SK-N-SH treated with all-trans-retinoic acid at 6 μM for 48 hours (cell line): ENCODE data around the gene KCNB1.

ENCODE experiments used
- ATAC-seq: fragments of 200-7000 bp; cut with Tn5 transposase; 3 replicates; pipeline ENCODE4 v1.9.1; 2020; ENCODE audit warnings: mild to moderate bottlenecking, moderate library complexity
- ARNTL ChIP-seq: fragments of 450-650 bp; formaldehyde crosslinking; IDR thresholded peaks from 2 replicates; pipeline ENCODE4 v1.5.0; 2020; ENCODE audit warnings: low read depth, mild to moderate bottlenecking, moderate library complexity, borderline replicate concordance
- CREB5 ChIP-seq: fragments of 250-450 bp; sonication (Bioruptor Pico); IDR thresholded peaks from 2 replicates; pipeline ENCODE4 v1.5.1; 2020; ENCODE audit warnings: low read depth, mild to moderate bottlenecking, moderate library complexity
- CSDC2 ChIP-seq: fragments of 250-450 bp; sonication (Bioruptor Pico); IDR thresholded peaks from 2 replicates; pipeline ENCODE4 v1.5.0; 2020; ENCODE audit warnings: mild to moderate bottlenecking, moderate library complexity
- CSRNP3 ChIP-seq: fragments of 250-450 bp; sonication (Bioruptor Pico); IDR thresholded peaks from 2 replicates; pipeline ENCODE4 v1.5.1; 2021; ENCODE audit warnings: mild to moderate bottlenecking, moderate library complexity
- ESRRG ChIP-seq: fragments of 250-450 bp; sonication (Bioruptor Pico); IDR thresholded peaks from 2 replicates; pipeline ENCODE4 v1.6.1; 2021; ENCODE audit warnings: mild to moderate bottlenecking
- ISL1 ChIP-seq: fragments of 250-450 bp; sonication (Bioruptor Pico); IDR thresholded peaks from 2 replicates; pipeline ENCODE4 v2.1.2; 2022; ENCODE audit warnings: mild to moderate bottlenecking, moderate library complexity
- OSR1 ChIP-seq: fragments of 250-450 bp; sonication (Bioruptor Pico); IDR thresholded peaks from 2 replicates; pipeline ENCODE4 v1.8.0; 2022; ENCODE audit warnings: moderate library complexity, mild to moderate bottlenecking, inconsistent platforms
- PATZ1 ChIP-seq: fragments of 250-450 bp; sonication (Bioruptor Pico); IDR thresholded peaks from 2 replicates; pipeline ENCODE4 v1.8.0; 2020; ENCODE audit warnings: mild to moderate bottlenecking, moderate library complexity, borderline replicate concordance
- POU6F1 ChIP-seq: fragments of 250-450 bp; sonication (Bioruptor Pico); IDR thresholded peaks from 2 replicates; pipeline ENCODE4 v1.8.0; 2021; ENCODE audit warnings: low read depth, mild to moderate bottlenecking, moderate library complexity, borderline replicate concordance
- PPARA ChIP-seq: fragments of 250-450 bp; sonication (Bioruptor Pico); IDR thresholded peaks from 2 replicates; pipeline ENCODE4 v1.5.0; 2020; ENCODE audit warnings: mild to moderate bottlenecking, borderline replicate concordance
- RARB ChIP-seq: fragments of 250-450 bp; sonication (Bioruptor Pico); IDR thresholded peaks from 2 replicates; pipeline ENCODE4 v1.8.0; 2021; ENCODE audit warnings: mild to moderate bottlenecking, moderate library complexity
- SNAI2 ChIP-seq: fragments of 250-450 bp; sonication (Bioruptor Pico); IDR thresholded peaks from 2 replicates; pipeline ENCODE4 v1.5.0; 2020; ENCODE audit warnings: mild to moderate bottlenecking, moderate library complexity
- TCF4 ChIP-seq: fragments of 250-450 bp; sonication (Bioruptor Pico); IDR thresholded peaks from 2 replicates; pipeline ENCODE4 v1.8.0; 2021; ENCODE audit warnings: mild to moderate bottlenecking, moderate library complexity, borderline replicate concordance
- TOX ChIP-seq: fragments of 250-450 bp; sonication (Bioruptor Pico); IDR thresholded peaks from 2 replicates; pipeline ENCODE4 v1.8.0; 2021; ENCODE audit warnings: mild to moderate bottlenecking, moderate library complexity, borderline replicate concordance
- ZC3H10 ChIP-seq: fragments of 250-450 bp; sonication (Bioruptor Pico); IDR thresholded peaks from 2 replicates; pipeline ENCODE4 v1.5.1; 2021; ENCODE audit warnings: mild to moderate bottlenecking, moderate library complexity
- ZFP3 ChIP-seq: fragments of 250-450 bp; sonication (Bioruptor Pico); IDR thresholded peaks from 2 replicates; pipeline ENCODE4 v1.5.0; 2020; ENCODE audit warnings: mild to moderate bottlenecking, moderate library complexity
- ZFP30 ChIP-seq: fragments of 450-650 bp; formaldehyde crosslinking; IDR thresholded peaks from 2 replicates; pipeline ENCODE4 v1.5.0; 2022; ENCODE audit warnings: mild to moderate bottlenecking, moderate library complexity
- ZNF70 ChIP-seq: fragments of 450-650 bp; formaldehyde crosslinking; IDR thresholded peaks from 2 replicates; pipeline ENCODE4 v1.5.0; 2020; ENCODE audit warnings: mild to moderate bottlenecking, moderate library complexity
- ZNF8 ChIP-seq: fragments of 450-650 bp; formaldehyde crosslinking; IDR thresholded peaks from 2 replicates; pipeline ENCODE4 v1.5.0; 2020; ENCODE audit warnings: mild to moderate bottlenecking, moderate library complexity

The KCNB1 gene

GRCh38 chr20:49486064-49486463 lies 3.6 kb upstream of the KCNB1 start:
- TF ChIP-seq ZC3H10 (CRISPR knock-in tag) = no peak
- TF ChIP-seq TCF4 (CRISPR knock-in tag) = no peak
- no peak for TF ChIP-seq ZNF8 (CRISPR knock-in tag)
- no peak for TF ChIP-seq CSDC2
- TF ChIP-seq OSR1 (CRISPR knock-in tag) = no peak
- no peak for TF ChIP-seq ISL1
- no peak for TF ChIP-seq CSRNP3 (CRISPR knock-in tag)
- TF ChIP-seq ZNF70 (CRISPR knock-in tag) = no peak
- TF ChIP-seq ZFP30 (CRISPR knock-in tag) = no peak
- TF ChIP-seq PATZ1 (CRISPR knock-in tag) = no peak
- no peak for TF ChIP-seq SNAI2 (CRISPR knock-in tag)
- TF ChIP-seq CREB5 = no peak
- no peak for TF ChIP-seq TOX (CRISPR knock-in tag)
- no peak for TF ChIP-seq ZFP3
- TF ChIP-seq POU6F1 (CRISPR knock-in tag) = no peak
- TF ChIP-seq PPARA = no peak
- TF ChIP-seq ARNTL = no peak
- no peak for TF ChIP-seq RARB (CRISPR knock-in tag)
- TF ChIP-seq ESRRG (CRISPR knock-in tag) = no peak

GRCh38 chr20:49485563-49485962 lies 3.1 kb upstream of the KCNB1 start:
- no peak for ATAC-seq
- TF ChIP-seq SNAI2 (CRISPR knock-in tag) (no peak), TOX (CRISPR knock-in tag) (no peak), ZC3H10 (CRISPR knock-in tag) (no peak), ZNF8 (CRISPR knock-in tag) (no peak), PPARA (no peak), ZNF70 (CRISPR knock-in tag) (no peak), RARB (CRISPR knock-in tag) (no peak), ESRRG (CRISPR knock-in tag) (no peak), CSDC2 (no peak), CREB5 (no peak), POU6F1 (CRISPR knock-in tag) (no peak), ZFP30 (CRISPR knock-in tag) (no peak), CSRNP3 (CRISPR knock-in tag) (no peak)

More at GRCh38 chr20:49486064-49486463, 3.6 kb upstream of the KCNB1 start:
- ATAC-seq = no peak
